Hair follicle dermal papilla cell (primary cell): ENCODE results near the gene MAB21L2. TPM values are rescaled to one million over a fixed set of nuclear protein-coding genes. Genes with fewer than 3 reads are reported as not detected.

Experiments
- total RNA-seq: library from RNA; depleted of rRNA; stranded (reverse); fragments of >200 nt; gene quantifications from 2 replicates; pipeline ENCODE4 v1.2.3, GENCODE V29; 2012

MAB21L2 gene
- total RNA-seq = 0.36 and 5.4 TPM in 2 replicates

DNA sequence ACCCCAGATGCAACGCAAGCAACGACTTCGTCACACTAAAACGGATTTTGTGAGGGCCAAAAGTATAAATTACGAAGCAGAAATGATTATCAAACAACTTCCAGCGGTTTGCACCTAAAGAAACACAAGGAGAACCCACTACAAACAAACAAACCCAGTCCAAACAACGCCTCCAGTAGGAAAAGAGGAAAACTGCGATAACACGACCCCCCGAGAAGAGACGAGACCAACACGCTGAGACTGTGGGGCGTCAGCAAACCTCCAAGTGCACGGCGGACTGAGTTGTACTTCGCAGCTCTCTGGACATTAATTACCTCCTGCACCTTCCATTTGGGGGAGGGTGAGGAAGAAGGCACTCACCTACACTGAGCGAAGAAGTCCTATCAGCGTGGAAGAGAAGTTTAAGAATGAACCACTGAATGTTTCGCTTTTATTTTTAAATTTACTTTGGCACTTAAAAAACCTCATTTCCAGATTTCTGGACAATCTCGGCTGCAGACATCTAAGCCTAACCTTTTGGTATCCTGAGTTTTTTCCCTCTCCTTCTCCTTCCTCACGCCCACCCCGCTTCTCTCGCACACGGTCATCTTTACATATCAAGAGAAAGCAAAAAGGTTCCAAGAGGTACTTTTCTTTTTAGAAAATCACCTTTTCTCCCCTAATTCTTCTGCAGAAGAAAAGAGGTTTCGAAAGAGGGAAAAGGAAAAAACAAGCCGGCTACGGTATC, at the start of gene MAB21L2:
TSS of gene MAB21L2 (plus strand) at position 6 of the 727 bp plus-strand sequence. CDS start 879 bp downstream, outside the sequence.

